ENCODE data around the gene VRK1. TPM values are rescaled to one million over a fixed set of nuclear protein-coding genes. Genes with fewer than 3 reads are reported as not detected.

The VRK1 gene
- total RNA-seq, 1 experiment from 2014 or later = 124 TPM

DNA sequence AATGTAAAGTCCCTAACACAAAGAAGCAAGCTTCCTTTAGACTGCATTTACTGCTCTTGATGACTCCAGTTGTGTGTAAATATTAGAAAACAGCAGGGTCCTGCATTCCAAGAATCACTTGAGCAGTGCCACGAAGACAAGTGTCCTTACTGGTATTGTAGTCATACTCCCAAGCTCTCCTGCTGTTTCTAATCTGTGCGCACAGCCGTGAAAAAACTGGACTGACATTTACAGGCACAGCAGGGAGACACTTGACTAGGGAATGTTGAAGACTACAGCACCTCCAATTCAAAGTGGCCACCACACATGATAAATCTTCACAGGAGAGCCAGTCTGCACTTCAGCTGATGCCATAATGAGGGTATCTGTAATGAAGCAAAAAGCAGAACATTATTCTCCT lies 91.4 kb downstream of the VRK1 start:
- Histone ChIP-seq H3K27me3 (replicated peaks; ENCODE audit: insufficient read depth, low read depth, low read length, poor library complexity) (no peaks in the 10 kb centered on the region), H3K27ac (ENCODE audit: low read depth, low read length, poor library complexity, severe bottlenecking) (peak overlapping the region; percentile 56), H3K9me3 (ENCODE audit: low read depth, low read length, poor library complexity, severe bottlenecking) (no peaks in the 10 kb centered on the region), H3K4me3 (ENCODE audit: low read depth, low read length, poor library complexity, severe bottlenecking) (peak overlapping the region; percentile 2), H3K4me1 (ENCODE audit: insufficient read depth, low read length, poor library complexity, severe bottlenecking) (peaks cover 24% of the 10 kb centered on the region), H3K36me3 (ENCODE audit: insufficient read depth, low read length, poor library complexity, severe bottlenecking) (no peaks in the 10 kb centered on the region)
- DNase-seq (ENCODE audit: low spot score) = peak; percentile 94
- TF ChIP-seq EZH2 (IDR thresholded peaks at IDR 0.05; ENCODE audit: borderline replicate concordance, low read depth, low read length, poor library complexity, severe bottlenecking) = no peak
- TF ChIP-seq, protein P1, sequence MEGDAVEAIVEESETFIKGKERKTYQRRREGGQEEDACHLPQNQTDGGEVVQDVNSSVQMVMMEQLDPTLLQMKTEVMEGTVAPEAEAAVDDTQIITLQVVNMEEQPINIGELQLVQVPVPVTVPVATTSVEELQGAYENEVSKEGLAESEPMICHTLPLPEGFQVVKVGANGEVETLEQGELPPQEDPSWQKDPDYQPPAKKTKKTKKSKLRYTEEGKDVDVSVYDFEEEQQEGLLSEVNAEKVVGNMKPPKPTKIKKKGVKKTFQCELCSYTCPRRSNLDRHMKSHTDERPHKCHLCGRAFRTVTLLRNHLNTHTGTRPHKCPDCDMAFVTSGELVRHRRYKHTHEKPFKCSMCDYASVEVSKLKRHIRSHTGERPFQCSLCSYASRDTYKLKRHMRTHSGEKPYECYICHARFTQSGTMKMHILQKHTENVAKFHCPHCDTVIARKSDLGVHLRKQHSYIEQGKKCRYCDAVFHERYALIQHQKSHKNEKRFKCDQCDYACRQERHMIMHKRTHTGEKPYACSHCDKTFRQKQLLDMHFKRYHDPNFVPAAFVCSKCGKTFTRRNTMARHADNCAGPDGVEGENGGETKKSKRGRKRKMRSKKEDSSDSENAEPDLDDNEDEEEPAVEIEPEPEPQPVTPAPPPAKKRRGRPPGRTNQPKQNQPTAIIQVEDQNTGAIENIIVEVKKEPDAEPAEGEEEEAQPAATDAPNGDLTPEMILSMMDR (conservative IDR thresholded peaks at IDR 0.05; ENCODE audit: low read depth, low read length) = no peak
- CTCF ChIA-PET = no interaction called here
- BruUV-seq (replicated peaks) = no TSS peak
- intact Hi-C loops (cut with micrococcal nuclease; ENCODE audit: unreplicated experiment) = no loop called here
- POLR2A ChIA-PET (ENCODE audit: low non-redundant PET) = interaction anchor here (0.6 kb wide), 1 partner anchor 73 kb away, joined by 5 read pairs; no protein-coding TSS in a partner anchor

DNA sequence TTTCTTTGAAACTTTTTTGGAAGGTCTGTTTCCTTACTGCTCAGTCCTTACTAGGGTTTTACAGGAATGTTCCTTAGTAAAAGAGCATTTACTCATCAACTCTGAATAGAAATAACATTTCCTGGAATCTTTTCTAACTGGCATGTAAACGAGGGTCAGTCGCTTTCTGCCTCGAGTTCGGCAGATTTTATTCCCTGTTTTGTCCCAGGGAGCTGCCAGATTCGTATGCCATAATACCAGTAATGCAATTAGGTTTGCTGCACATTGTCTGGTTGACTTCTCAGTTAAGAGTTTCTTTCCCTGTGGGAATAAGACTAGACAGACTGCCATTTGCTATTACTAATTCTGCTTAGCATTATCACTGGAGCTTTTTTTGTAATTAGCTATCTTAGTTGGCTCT lies 91.9 kb downstream of the VRK1 start:
- no peak for TF ChIP-seq EZH2 (IDR thresholded peaks at IDR 0.05; ENCODE audit: borderline replicate concordance, low read depth, low read length, poor library complexity, severe bottlenecking)
- TF ChIP-seq, protein P1 (conservative IDR thresholded peaks at IDR 0.05; ENCODE audit: low read depth, low read length) = no peak
- intact Hi-C loops (cut with micrococcal nuclease; ENCODE audit: unreplicated experiment) = no loop called here
- CTCF ChIA-PET = no interaction called here
- H3K27ac ChIP-seq (ENCODE audit: low read depth, low read length, poor library complexity, severe bottlenecking) = peak overlapping the region; percentile 56
- POLR2A ChIA-PET (ENCODE audit: low non-redundant PET) = interaction anchor here (0.6 kb wide), 1 partner anchor 73 kb away, joined by 5 read pairs; no protein-coding TSS in a partner anchor
- no TSS peak for BruUV-seq (replicated peaks)
- H3K9me3 ChIP-seq (ENCODE audit: low read depth, low read length, poor library complexity, severe bottlenecking) = no peaks in the 10 kb centered on the region
- no peaks in the 10 kb centered on the region for H3K27me3 ChIP-seq (replicated peaks; ENCODE audit: insufficient read depth, low read depth, low read length, poor library complexity)
- peak; percentile 60 for DNase-seq (ENCODE audit: low spot score)
- no peaks in the 10 kb centered on the region for H3K36me3 ChIP-seq (ENCODE audit: insufficient read depth, low read length, poor library complexity, severe bottlenecking)
- H3K4me1 ChIP-seq (ENCODE audit: insufficient read depth, low read length, poor library complexity, severe bottlenecking) = peaks cover 24% of the 10 kb centered on the region
- H3K4me3 ChIP-seq (ENCODE audit: low read depth, low read length, poor library complexity, severe bottlenecking) = peak overlapping the region; percentile 2

DNA sequence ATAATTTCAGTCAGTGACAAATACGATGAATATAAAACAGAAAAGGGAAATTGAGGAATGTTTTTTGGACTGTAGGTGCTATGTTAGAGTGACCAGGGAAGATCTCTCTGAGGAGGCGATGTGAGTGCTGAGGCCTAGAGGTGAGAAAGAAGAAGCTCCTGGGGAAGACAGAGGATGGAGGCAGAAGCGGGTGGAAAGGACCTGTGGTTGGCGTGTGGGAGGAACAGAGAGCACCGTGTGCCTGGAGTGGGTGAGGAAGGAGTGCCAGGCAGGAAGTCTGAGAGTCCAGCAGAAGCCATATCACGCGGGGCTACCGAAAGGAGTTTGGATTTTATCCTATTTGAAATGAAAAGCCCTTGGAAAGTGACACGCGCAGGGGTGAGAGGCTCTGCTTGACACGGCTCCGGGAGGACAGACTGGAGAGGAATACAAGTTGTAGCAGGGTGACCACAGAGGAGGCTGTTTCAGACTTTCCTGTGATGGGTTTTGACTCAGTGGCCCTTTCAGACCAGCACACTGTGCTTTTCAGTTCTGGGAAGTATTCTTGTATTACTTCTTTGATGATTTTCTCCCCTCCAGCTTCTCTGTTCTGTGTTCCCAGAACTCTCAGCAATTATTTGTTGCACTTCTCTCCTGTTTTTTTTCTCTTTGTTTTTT lies 96.9 kb downstream of the VRK1 start:
- H3K4me1 ChIP-seq (ENCODE audit: insufficient read depth, low read length, poor library complexity, severe bottlenecking) = peaks cover 10% of the 10 kb centered on the region
- CTCF ChIA-PET = no interaction called here
- H3K36me3 ChIP-seq (ENCODE audit: insufficient read depth, low read length, poor library complexity, severe bottlenecking) = no peaks in the 10 kb centered on the region
- H3K4me3 ChIP-seq (ENCODE audit: low read depth, low read length, poor library complexity, severe bottlenecking) = no peak overlapping the region
- intact Hi-C loops (cut with micrococcal nuclease; ENCODE audit: unreplicated experiment) = no loop called here
- TF ChIP-seq EZH2 (IDR thresholded peaks at IDR 0.05; ENCODE audit: borderline replicate concordance, low read depth, low read length, poor library complexity, severe bottlenecking) = no peak
- TF ChIP-seq, protein P1 (conservative IDR thresholded peaks at IDR 0.05; ENCODE audit: low read depth, low read length) = no peak
- no TSS peak for BruUV-seq (replicated peaks)
- POLR2A ChIA-PET (ENCODE audit: low non-redundant PET) = no interaction called here
- no peaks in the 10 kb centered on the region for H3K27me3 ChIP-seq (replicated peaks; ENCODE audit: insufficient read depth, low read depth, low read length, poor library complexity)
- no peak for DNase-seq (ENCODE audit: low spot score)
- H3K27ac ChIP-seq (ENCODE audit: low read depth, low read length, poor library complexity, severe bottlenecking) = no peak overlapping the region
- H3K9me3 ChIP-seq (ENCODE audit: low read depth, low read length, poor library complexity, severe bottlenecking) = no peaks in the 10 kb centered on the region

Measured in A673 (cell line).